Measurements from ENCODE around the gene LMAN1L.

DNA sequence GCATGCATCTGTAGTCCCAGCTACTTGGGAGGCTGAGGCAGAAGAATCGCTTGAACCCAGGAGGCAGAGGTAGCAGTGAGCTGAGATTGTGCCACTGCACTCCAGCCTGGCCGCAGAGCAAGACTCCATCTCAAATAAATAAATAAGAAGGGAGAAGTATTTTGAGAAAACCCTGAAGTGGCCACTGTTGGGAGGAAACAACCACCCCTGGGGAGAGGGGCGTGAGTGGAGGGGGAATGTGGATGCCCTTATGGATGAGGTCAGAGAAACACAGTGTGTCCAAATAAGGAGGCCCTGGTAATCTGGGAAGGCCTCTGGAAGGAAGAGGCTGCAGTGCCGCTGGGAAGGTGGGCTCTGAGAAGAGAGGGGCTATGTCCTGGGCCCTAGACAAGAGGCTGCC, 9.6 kb downstream of the LMAN1L start:
- no peak for TF ChIP-seq POLR2A (IDR thresholded peaks at IDR 0.05; ENCODE audit: low read depth, low read length)
- no peak for TF ChIP-seq CTCF (conservative IDR thresholded peaks at IDR 0.05; ENCODE audit: low read depth, low read length)
- no peak for TF ChIP-seq RFX5 (IDR thresholded peaks at IDR 0.05; ENCODE audit: low read depth, low read length)
- TF ChIP-seq USF2 (IDR thresholded peaks at IDR 0.05; ENCODE audit: low read depth, low read length): no peak

Measured in IMR-90 (cell line).